Epithelial cell of esophagus (primary cell): ENCODE measurements around the gene GP5.

ENCODE experiments used
- DNase-seq: peaks from one replicate; pipeline ENCODE4 v3.0.0; 2010; ENCODE audit warnings: low read depth
- H3K4me3 ChIP-seq: 2 replicates; pipeline ENCODE4 v1.5.1; 2011; ENCODE audit warnings: mild to moderate bottlenecking, low read length, control low read depth
- CTCF ChIP-seq: IDR thresholded peaks from 2 replicates; pipeline ENCODE4 v1.5.1; 2011; ENCODE audit warnings: low read depth, mild to moderate bottlenecking, low read length, control low read depth, inconsistent platforms; ENCODE audit not compliant: insufficient read depth; ENCODE audit errors: missing control alignments

GP5 gene

DNA sequence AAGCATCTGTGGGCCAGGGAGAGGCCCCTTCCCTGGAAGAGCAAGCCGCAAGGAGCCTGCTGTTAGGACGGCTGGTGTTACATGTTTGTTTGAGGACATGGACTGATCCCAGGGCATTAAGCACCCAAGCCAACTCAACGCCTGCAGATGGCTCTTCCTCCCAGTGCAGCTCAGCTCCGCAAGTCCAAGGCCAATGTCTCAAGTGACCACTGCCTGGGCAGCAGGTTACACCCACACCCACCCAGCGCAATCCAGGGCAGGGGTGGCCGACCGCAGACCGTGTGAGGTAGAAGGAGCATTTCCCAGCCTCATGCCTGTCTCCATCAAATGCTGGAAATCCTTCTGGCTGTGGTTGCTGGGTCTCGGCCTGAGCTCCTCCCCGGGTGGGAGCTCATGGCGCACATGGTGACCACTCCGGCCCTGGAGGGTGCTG is 14.5 kb downstream of the GP5 start:
- no peak for DNase-seq
- TF ChIP-seq CTCF = no peak
- no peak overlapping the region for H3K4me3 ChIP-seq

DNA sequence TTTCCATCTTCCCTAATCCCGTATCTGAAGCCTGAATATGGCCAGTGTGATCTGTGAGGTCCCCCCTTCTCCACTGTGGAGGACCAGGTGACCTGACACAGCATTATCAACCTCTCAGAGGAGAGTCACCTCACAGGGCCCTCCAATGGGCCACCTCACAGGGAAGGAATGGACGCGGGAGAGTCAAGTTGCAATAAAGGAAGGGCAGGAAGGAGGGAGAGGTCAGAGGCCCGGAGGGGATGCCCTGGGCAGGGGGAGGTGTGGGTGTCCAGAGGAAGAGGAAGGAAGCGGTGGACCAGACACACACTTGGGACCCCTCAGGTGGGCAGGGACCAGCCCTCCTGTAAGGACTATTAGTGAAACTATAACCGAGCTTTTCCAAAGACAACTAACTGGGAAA is 14.9 kb downstream of the GP5 start:
- no peak overlapping the region for H3K4me3 ChIP-seq
- no peak for TF ChIP-seq CTCF

DNA sequence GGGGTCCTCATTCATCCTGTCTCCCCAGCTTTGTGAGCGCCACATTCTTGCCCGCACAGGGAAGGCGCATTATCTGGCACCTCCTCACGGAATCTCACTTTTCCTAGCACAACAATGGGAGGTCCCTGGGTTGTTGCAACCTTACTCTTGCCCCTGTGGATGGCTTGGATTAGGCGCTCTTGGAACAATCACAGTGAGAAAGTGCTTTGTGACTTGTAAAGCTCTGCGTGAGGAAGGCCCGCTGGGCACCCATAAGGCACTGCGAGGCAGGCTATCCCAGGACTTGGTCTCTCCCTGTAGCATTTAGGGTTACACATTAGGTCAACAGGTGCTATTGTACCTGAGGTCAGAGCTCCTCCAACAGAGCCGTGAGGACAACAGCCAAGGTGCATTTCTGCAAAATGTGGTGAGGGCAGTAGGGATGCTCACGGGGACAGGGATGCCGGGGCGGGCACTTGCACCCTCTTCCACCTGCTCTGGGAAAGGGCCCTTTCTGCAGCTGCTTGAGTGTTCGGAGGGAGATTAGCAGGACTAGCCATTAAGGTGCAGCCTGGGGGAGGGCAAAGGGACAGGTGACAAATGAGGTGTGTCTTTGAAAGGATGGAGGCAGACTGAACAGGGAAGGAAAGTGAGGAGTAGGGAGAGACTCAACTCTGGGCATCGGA is 15.7 kb downstream of the GP5 start:
- DNase-seq = no peak
- H3K4me3 ChIP-seq = no peak overlapping the region
- no peak for TF ChIP-seq CTCF

More for the DNA sequence above, 14.9 kb downstream of the GP5 start:
- no peak for DNase-seq

DNA sequence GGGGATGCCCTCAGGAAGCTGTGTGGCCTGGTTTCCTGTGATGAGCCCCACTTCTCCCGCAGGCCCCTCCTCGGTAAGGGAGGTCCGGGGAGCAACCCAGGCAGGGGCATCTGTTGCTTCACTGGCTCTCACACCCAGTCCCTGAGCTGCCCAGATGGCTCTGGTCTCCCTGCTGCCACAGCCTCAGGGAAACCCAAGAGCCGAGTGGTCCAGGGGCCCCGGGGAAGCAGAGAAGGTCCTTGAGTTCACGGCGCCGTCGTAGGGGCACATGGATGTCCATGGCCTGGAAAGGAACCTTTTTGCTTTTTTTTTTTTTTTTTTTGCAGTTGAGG is 16.2 kb downstream of the GP5 start:
- DNase-seq = no peak

DNA sequence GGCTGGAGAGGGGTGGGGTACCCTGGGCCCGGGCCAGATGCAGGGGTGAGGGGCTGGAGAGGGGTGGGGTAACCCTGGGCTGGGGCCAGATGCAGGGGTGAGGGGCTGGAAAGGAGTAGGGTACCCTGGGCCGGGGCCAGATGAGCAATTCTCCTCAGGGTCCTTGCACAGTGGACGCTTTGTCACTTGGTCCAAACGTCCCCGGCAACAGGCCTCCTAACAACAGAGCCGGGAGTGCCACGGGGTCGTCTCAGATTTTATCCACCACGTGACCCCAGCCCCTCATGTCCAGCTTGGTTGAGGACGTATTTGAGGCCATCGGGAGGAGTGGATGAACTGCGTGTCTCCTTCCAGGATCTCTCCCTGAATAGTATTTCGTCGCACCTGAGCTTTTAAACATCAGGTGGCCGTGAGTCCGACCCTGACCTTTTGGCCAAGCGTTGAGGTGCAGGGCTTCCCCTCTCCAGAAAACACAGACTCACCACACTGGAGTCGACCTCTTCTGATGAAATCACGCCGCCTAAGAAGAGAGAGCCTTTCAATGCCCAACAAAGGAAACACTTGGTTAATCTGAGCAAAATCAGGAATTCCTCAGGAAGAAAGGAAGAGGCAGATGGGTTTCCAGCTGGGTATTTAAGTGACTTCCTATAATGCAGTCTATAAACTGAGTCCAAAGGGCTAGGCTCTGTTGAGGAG is 16.7 kb downstream of the GP5 start:
- TF ChIP-seq CTCF = no peak
- no peak for DNase-seq
- H3K4me3 ChIP-seq = no peak overlapping the region

More for the DNA sequence above, 16.2 kb downstream of the GP5 start:
- no peak for TF ChIP-seq CTCF
- H3K4me3 ChIP-seq = no peak overlapping the region

DNA sequence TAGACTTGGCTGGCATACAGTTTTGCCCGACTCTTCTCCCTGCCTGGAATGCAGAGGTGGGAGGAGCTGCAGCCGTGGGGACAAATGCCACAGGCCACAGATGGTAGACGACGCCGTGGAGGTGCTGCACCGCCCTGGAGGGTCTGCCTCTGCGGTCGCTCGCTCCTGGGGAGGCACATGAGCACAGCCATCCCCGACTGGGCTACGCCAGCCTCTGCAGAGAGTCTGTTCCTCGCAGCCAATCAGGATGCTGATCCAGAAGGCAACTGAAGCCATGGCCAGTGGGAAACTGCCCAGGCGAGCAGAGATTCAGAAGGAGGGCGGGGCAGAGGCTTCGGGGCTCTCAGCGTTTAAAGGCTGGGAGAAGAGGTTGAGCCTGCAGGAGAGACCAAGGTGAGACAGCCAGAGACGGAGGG is 17.6 kb downstream of the GP5 start:
- peak; percentile 20 for DNase-seq
- no peak for TF ChIP-seq CTCF
- no peak overlapping the region for H3K4me3 ChIP-seq

- no peak overlapping the region for H3K4me3 ChIP-seq
- no peak for TF ChIP-seq CTCF
- no peak for DNase-seq
Observed at GRCh38 chr3:194380326-194380725, 18.7 kb downstream of the GP5 start.
